C1 segment of cervical spinal cord (tissue), 14 donors: ENCODE data around the gene PDXDC1.
"Not testable (repeated sequence)": the region's sequence is repeated elsewhere in the genome, so short reads cannot be mapped to it uniquely, and the experiment has no call there.

ENCODE experiments used
- DNase-seq, 14 donors: peaks; one replicate each; lab custom pipeline; 2025; lab: John Stamatoyannopoulos, UW

Gene PDXDC1

GRCh38 chr16:14971621-14972228 is 3.1 kb upstream of the PDXDC1 start:
- DNase-seq: not testable (repeated sequence)

GRCh38 chr16:14973785-14974322 is 972 bp upstream of the PDXDC1 start:
- not testable (repeated sequence) for DNase-seq

DNA sequence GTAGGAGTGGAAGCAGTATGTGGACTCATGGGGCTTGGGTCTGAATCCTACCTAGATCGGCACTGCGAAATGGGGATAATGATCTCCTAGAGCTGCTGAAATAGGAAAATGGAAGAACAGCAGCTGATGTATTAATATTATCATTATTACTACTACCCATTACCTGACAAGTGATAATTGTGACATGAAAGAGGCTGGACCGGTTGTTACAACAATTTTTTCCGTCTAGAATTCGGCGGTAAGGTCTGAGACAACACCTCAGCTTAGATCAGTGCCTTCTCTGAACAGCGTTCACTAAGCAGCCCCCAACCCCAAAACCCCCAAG is 533 bp upstream of the PDXDC1 start:
- DNase-seq: not testable (repeated sequence)

- DNase-seq: peak in 8 of 14 donors; percentile 18 to 66 (median 52)
Observed at GRCh38 chr16:14975418-14976194, 780 bp downstream of the PDXDC1 start.

DNA sequence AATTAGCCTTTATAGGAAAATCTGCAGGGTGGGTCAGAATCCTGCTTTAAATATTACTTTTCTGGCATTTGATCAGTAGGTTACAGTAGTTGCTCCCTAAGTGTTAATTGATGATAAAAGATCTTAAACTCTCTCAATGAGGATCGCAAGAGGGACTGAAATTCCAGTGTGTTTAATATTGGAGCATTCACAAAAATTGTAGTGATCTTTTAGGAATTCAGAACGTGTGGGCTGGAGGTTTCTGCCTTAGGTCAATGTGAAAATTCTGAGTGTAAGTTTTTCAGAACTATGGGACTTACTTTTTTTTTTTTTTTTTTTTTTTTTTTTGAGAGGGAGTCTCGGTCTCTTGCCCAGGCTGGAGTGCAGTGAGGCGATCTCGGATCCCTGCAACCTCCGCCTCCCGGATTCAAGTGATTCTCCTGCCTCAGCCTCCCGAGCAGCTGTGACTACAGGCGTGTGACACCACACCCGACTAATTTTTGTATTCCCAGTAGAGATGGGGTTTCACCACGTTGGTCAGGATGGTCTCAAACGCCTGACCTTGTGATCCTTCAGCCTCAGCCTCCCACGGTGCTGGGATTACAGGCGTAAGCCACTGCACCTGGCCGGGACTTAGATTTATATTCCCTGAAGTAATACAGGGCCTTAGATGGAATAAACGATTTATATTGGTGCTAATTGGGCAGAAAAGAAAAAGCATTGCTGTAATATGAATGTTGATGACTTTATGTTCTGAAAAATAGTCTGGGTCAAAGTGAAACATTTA is 2.3 kb downstream of the PDXDC1 start:
- DNase-seq: not testable (repeated sequence)

DNA sequence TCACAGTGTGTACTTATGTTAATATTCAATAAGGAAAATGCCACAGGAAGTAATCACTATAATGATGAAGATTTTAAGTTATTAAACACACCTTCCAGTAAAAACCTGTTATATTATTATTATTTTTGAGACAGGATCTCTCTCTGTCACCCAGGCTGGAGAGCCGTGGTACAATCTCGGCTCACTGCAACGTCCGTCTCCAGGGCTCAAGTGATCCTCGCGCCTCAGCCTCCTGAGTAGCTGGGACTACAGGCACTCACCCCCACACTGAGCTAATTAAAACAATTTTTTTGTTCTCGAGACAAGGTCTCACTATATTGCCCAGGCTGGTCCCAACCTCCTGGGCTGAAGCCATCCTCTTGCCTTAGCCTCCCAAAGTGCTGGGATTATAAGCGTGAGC is 3.5 kb downstream of the PDXDC1 start:
- not testable (repeated sequence) for DNase-seq

GRCh38 chr16:14978908-14979307 is 4.1 kb downstream of the PDXDC1 start:
- DNase-seq: not testable (repeated sequence)

DNA sequence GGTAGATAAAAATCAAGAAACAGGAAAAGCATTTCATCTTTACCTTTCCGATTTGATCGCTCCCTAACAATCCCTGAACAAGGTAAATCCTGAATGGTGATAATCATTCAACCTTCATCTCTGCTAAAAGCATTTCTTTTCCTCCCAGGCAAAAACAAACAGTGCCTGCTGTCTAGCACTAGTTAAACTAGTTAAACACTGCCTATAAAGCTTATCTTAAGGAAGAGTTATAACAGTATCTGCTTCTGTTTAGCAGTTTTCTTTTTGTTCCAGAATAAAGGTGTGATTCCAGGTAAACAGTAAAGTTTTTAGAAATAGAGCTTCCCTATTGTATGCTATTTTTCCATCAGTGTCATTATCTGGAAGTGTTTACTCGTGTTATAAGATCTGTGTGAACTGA is 6.4 kb downstream of the PDXDC1 start:
- not testable (repeated sequence) for DNase-seq

DNA sequence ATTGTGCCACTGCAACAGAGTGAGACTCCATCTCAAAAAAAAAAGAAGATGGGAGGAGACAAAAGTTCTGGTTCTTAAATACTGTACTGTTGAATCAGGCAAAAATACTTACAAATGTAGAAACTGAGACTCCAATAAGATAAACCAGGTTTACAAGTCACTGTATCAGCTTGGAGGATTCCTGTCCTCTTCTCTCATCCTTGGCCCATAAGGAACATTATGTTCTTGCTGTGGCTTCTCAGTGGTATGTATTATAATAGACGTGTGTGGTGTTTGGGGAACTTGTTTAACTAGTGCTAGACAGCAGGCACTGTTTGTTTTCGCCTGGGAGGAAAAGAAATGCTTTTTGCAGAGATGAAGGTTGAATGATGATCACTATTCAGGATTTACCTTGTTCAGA is 7.7 kb downstream of the PDXDC1 start:
- not testable (repeated sequence) for DNase-seq

- DNase-seq: not testable (repeated sequence)
Observed at GRCh38 chr16:14988092-14988491, 13.3 kb downstream of the PDXDC1 start.

GRCh38 chr16:14988661-14989191 is 13.9 kb downstream of the PDXDC1 start:
- peak in 1 of 14 donors; percentile 26 for DNase-seq

GRCh38 chr16:14989291-14990281 is 14.8 kb downstream of the PDXDC1 start:
- DNase-seq: peak in 4 of 14 donors; percentile 4 to 28 (median 13)

- DNase-seq: not testable (repeated sequence)
Observed at GRCh38 chr16:14993277-14994151, 18.7 kb downstream of the PDXDC1 start.

DNA sequence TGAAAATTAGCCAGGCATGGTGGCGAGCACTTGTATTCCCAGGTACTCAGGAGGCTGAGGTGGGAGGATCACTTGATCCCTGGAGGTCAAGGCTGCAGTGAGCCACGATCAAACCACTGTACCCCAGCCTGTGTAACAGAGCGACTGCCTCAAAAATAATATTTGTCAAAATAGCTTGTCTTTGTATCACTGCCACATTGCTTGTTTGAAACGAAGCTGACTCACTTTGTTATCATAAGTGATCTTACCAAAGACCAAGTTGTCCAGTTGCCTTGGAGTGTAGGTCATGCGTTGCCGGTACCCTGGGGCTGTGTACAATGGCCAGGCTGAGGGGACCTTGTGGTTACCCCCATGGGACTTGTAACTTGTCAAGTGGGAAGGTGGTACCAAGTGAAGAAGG is 21.9 kb downstream of the PDXDC1 start:
- not testable (repeated sequence) for DNase-seq

- not testable (repeated sequence) for DNase-seq
Observed at GRCh38 chr16:14998300-14998699, 23.5 kb downstream of the PDXDC1 start.

GRCh38 chr16:14999845-15000244 is 25.0 kb downstream of the PDXDC1 start:
- not testable (repeated sequence) for DNase-seq

DNA sequence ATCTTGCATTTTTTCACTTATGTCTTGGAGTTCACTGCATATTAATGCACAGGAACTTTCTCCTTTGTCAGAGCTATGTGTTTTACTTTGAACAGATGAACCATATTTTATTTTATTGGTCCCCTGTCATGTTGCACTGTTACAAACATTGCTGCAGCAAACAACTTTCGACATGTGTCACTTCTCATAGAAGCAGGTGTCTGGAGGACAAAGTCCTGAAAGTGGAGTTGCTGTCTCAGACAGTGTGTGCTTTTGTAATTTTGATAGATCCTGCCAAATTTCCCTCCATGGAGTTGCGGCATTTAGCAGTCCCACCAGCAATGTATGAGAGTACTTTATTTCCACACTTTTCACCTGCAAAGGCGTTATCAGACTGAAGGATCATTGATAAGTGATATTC is 27.6 kb downstream of the PDXDC1 start:
- DNase-seq: not testable (repeated sequence)

- not testable (repeated sequence) for DNase-seq
Observed at GRCh38 chr16:15005357-15006132, 30.7 kb downstream of the PDXDC1 start.

- DNase-seq: not testable (repeated sequence)
Observed at GRCh38 chr16:15008647-15009046, 33.8 kb downstream of the PDXDC1 start.
